ENCODE results near the gene COA3.

- TF ChIP-seq CTCF (IDR thresholded peaks at IDR 0.05) (no peak), EP300 (IDR thresholded peaks at IDR 0.05) (no peak), POLR2A (IDR thresholded peaks at IDR 0.05) (no peak)
Measured at GRCh38 chr17:42818379-42818778, 19.9 kb upstream of the COA3 start.

All from sigmoid colon (tissue), 4 donors.